MM.1S (cell line): ENCODE data around the gene HELQ.

Experiments used
- CTCF ChIP-seq: fragments of 300-600 bp; sonication (generic); IDR thresholded peaks from 2 replicates; pipeline ENCODE4 v1.5.1; 2016; ENCODE audit warnings: antibody characterized with exemption, low read length, mixed read lengths
- EZH2phosphoT487 ChIP-seq: fragments of 300-600 bp; sonication (generic); IDR thresholded peaks from 2 replicates; pipeline ENCODE4 v1.6.1; 2018; ENCODE audit warnings: antibody characterized with exemption, low read length

- no peak for TF ChIP-seq CTCF
- no peak for TF ChIP-seq EZH2phosphoT487
These were observed 24.4 kb downstream of the HELQ start for GRCh38 chr4:83431200-83431599.
